Gastrocnemius medialis (tissue), 4 donors: ENCODE results near the gene VSIR. TPM values are rescaled to one million over a fixed set of nuclear protein-coding genes. Genes with fewer than 3 reads are reported as not detected.

ENCODE experiments used
- ATAC-seq, 2 donors: fragments of 150-250 bp; one replicate each; pipeline ENCODE4 v1.9.1; 2016
- DNase-seq, 2 donors: peaks; one replicate each; pipeline ENCODE4 v3.0.0-alpha.2; 2019
- H3K27ac ChIP-seq, 4 donors: fragments of 200-600 bp; sonication (generic); 1 replicate in 1 of 4; 2 replicates in 3 of 4; pipeline ENCODE4 v1.5.1; 2016 to 2018; ENCODE audit warnings: mild to moderate bottlenecking in 2 of 4, moderate library complexity in 1 of 4
- H3K27me3 ChIP-seq, 3 donors: fragments of 200-600 bp; sonication (generic) in 2 of 3; 1 replicate in 1 of 3; 2 replicates in 2 of 3; pipeline versions ENCODE4 v1.5.1 to v1.6.0; 2016 to 2019; ENCODE audit warnings: mild to moderate bottlenecking in 1 of 3, moderate library complexity in 1 of 3
- H3K36me3 ChIP-seq, 2 donors: fragments of 200-600 bp; sonication (generic) in 1 of 2; one replicate each; pipeline ENCODE4 v1.5.1; 2017 to 2018
- H3K4me1 ChIP-seq, 2 donors: fragments of 200-600 bp; sonication (generic) in 1 of 2; one replicate each; pipeline ENCODE4 v1.5.1; 2016 to 2017; ENCODE audit warnings: mild to moderate bottlenecking in 2 of 2
- H3K4me3 ChIP-seq, 4 donors: fragments of 200-600 bp; sonication (generic) in 3 of 4; 1 replicate in 1 of 4; 2 replicates in 3 of 4; pipeline ENCODE4 v1.5.1; 2016 to 2019; ENCODE audit warnings: mild to moderate bottlenecking in 2 of 4
- H3K9me3 ChIP-seq, 3 donors: fragments of 200-600 bp; sonication (generic) in 2 of 3; 1 replicate in 1 of 3; 2 replicates in 2 of 3; pipeline ENCODE4 v1.5.1; 2016 to 2019
- CTCF ChIP-seq, 5 experiments: fragments of 450-650 bp in 3 of 5; fragments of 200-600 bp in 2 of 5; sonication (generic) in 2 of 5; IDR thresholded peaks in 4 of 5; conservative IDR thresholded peaks in 1 of 5; 1 replicate in 4 of 5; 2 replicates in 1 of 5; pipeline ENCODE4 v1.5.1; 2016 to 2019; ENCODE audit warnings: antibody characterized with exemption in 5 of 5, mild to moderate bottlenecking in 3 of 5, moderate library complexity in 3 of 5
- POLR2A ChIP-seq, 2 donors: fragments of 450-650 bp; IDR thresholded peaks; one replicate each; pipeline ENCODE4 v1.6.1; 2017; ENCODE audit warnings: antibody characterized with exemption in 2 of 2, mild to moderate bottlenecking in 2 of 2, moderate library complexity in 2 of 2
- in situ Hi-C, 4 donors: fragments of 200-750 bp; cut with MboI; loops; one replicate each; pipeline versions ENCODE4 v1.15.0 to v1.8.0; 2017; ENCODE audit warnings: low sequenced_read_pairs in 4 of 4
- intact Hi-C: fragments of 100-400 bp; cut with DNase I; formaldehyde crosslinking; loops from one replicate; pipeline ENCODE4 v1.15.1; 2023; ENCODE audit warnings: low total_unique reads
- microRNA-seq, 2 donors: library from miRNA; unstranded; fragments of <30 nt; microRNA quantifications; one replicate each; pipeline ENCODE4, GENCODE V29; 2016; ENCODE audit warnings: borderline replicate concordance in 2 of 2
- total RNA-seq, 4 donors: library from RNA; depleted of rRNA; stranded (reverse); fragments of >200 nt; gene quantifications; one replicate each; pipeline versions ENCODE4 v1.1.0 to v1.2.3, GENCODE V29; 2016

VSIR gene
- total RNA-seq, 4 donors from 2014 or later = 7.9 to 20.7 (median 16.9) TPM

- intact Hi-C loops (loop anchor here (5.0 kb wide), 2 partner anchors 316 to 386 kb away; no protein-coding TSS in a partner anchor), in situ Hi-C loops (no loop called here)
- Histone ChIP-seq H3K9me3 (no peaks in the 10 kb centered on the region), H3K27me3 (no peaks in the 10 kb centered on the region), H3K36me3 (no peaks in the 10 kb centered on the region), H3K4me1 (peaks cover 0 to 14% of the 10 kb centered on the region in 2 donors), H3K27ac (no peak overlapping the region), H3K4me3 (no peak overlapping the region)
- DNase-seq = no peak
- no peak for TF ChIP-seq POLR2A (IDR thresholded peaks at IDR 0.05)
- no peak for TF ChIP-seq CTCF (IDR thresholded peaks at IDR 0.05 in 4 of 5, conservative IDR thresholded peaks at IDR 0.05 in 1 of 5)
- no peak for ATAC-seq
Observed at GRCh38 chr10:71698737-71699136, 74.6 kb downstream of the VSIR start.

- in situ Hi-C loops (no loop called here), intact Hi-C loops (loop anchor here (5.0 kb wide), 2 partner anchors 316 to 386 kb away; no protein-coding TSS in a partner anchor)
- no peak overlapping the region for H3K27ac ChIP-seq
- H3K4me1 ChIP-seq = peaks cover 0 to 14% of the 10 kb centered on the region in 2 donors
- no peaks in the 10 kb centered on the region for H3K27me3 ChIP-seq
- ATAC-seq = no peak
- no peak for DNase-seq
- no peak overlapping the region for H3K4me3 ChIP-seq
- TF ChIP-seq CTCF (IDR thresholded peaks at IDR 0.05 in 4 of 5, conservative IDR thresholded peaks at IDR 0.05 in 1 of 5) (no peak), POLR2A (IDR thresholded peaks at IDR 0.05) (no peak)
- no peaks in the 10 kb centered on the region for H3K36me3 ChIP-seq
- H3K9me3 ChIP-seq = no peaks in the 10 kb centered on the region
Observed at GRCh38 chr10:71697938-71698709, 75.2 kb downstream of the VSIR start.

Small RNA genes within 50 kb of the gene (microRNA-seq; reads per million reads assigned to microRNA genes)
- 0 reads per million in 2 donors for gene MIR7152

Other genes starting within 250 kb of the VSIR start
- gene C10orf105, start 53.7 kb downstream of the VSIR start, total RNA-seq = not detected
- 1,000 to 10,000 TPM in 3 of 4 donors, 100 to 1,000 TPM in 1; 833 to 1,730 (median 1,179) TPM for gene PSAP, start 77.7 kb upstream of the VSIR start, total RNA-seq
- gene CHST3, start 190.9 kb upstream of the VSIR start, total RNA-seq = 10 to 100 TPM; 11.5 to 31.6 (median 16.3) TPM